GM19372 (cell line): ENCODE data around the gene TUBG1.

ENCODE experiments used
- ATAC-seq: cut with Tn5 transposase; IDR thresholded peaks from one replicate; pipeline ENCODE4 v1.9.1; 2021; ENCODE audit warnings: mild to moderate bottlenecking, low read depth, moderate library complexity; ENCODE audit not compliant: unreplicated experiment

The TUBG1 gene

DNA sequence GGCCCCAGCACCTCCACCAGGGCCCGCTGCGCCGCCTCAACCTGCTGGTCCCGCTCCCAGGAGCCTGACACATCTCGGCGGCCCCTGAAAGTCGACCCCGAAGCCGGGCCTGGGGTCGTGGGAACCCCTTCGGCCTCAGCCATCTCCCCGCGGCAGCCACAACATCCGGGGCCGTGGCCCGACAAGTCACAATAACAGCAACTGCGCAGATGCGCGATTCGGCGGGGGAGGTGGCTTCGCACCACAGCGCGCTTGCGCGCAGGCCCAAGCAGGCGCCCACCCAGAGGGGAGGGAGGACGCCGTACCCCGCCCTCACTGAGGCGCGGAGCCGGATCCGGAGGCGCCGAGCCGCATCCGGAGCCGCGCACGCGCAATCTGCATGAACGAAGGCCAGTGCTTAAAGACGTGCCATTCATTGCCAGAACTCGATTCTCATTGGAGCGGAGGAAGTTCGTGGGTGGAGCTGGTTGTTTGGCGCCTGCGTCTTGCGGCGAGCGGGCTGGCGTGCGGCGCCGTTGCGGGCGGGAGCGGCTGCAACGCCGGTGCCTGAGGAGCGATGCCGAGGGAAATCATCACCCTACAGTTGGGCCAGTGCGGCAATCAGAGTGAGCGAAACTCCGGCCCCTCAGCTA is at the start of gene TUBG1, which contains the start of gene RETREG3:
TSS of gene TUBG1 (plus strand) at position 502 of the 632 bp plus-strand sequence. CDS start at position 557, 55 bp downstream.
TSS of gene RETREG3 (minus strand) at position 193 of the 632 bp plus-strand sequence. CDS start at position 143, 50 bp downstream.
- peak; percentile 96 for ATAC-seq

DNA sequence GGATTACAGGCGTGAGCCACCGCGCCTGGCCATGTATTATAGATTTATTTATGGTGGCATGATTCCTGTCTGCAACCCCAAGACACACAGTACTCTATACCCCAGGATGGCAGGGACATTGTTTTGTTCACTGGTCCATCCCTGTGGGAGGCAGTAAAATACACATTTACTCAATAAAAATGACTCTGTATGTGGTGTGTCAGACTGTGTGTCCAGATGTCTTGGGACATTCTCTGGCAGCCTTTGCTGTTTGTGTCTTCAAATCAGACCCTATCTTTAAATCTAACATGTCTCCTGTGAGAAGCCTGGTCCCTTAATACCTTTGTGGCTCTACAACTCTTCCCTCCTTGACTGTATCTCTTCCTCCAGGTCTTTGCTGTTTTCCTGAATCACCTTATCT is 49.2 kb upstream of the TUBG1 start:
- no peak for ATAC-seq

DNA sequence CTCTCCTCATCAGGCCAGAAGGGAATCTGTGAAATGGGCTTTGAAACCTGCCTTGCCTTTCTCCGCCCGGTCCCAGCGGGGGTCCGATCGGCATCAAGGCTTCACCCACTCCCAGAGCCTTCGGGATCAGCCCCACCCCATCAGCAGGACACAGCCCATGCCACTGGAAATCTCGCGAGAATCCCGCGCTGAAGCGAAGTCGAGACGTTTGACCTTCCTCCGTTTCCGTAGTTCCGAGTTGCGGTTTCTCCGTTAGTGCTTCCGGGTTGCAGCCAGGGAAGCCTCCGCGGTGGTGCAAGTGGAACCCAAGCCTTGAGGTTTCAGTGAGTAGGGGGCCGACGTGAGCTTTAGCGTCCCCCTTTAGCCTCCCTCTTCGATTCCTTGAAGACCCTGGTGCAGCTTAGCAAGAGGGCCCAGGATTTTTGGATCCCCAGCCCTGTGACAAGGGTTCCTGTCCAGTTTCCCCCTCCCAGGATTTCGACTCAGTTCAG is 47.5 kb upstream of the TUBG1 start, which contains the start of gene COASY:
TSS of gene COASY (plus strand) at position 252 of the 491 bp plus-strand sequence. CDS start 475 bp downstream, outside the sequence.
- ATAC-seq = no peak

DNA sequence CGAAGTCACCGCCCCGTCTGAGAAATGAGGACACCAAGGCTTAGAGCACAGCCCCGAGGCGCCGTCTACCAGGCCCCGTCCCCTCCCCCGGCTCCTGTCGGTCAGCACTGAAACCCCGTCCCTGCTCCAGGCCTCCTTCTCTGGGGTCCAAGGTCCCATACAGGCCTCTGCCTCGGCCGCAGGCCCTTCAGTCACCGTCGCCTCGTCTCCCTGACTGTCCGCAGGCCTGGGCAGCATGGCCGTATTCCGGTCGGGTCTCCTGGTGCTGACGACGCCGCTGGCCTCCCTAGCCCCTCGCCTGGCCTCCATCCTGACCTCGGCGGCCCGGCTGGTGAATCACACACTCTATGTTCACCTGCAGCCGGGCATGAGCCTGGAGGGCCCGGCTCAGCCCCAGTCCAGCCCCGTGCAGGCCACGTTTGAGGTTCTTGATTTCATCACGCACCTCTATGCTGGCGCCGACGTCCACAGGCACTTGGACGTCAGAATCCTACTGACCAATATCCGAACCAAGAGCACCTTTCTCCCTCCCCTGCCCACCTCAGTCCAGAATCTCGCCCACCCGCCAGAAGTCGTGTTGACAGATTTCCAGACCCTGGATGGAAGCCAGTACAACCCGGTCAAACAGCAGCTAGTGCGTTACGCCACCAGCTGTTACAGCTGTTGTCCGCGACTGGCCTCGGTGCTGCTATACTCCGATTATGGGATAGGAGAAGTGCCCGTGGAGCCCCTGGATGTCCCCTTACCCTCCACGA is 46.9 kb upstream of the TUBG1 start:
- ATAC-seq = no peak

DNA sequence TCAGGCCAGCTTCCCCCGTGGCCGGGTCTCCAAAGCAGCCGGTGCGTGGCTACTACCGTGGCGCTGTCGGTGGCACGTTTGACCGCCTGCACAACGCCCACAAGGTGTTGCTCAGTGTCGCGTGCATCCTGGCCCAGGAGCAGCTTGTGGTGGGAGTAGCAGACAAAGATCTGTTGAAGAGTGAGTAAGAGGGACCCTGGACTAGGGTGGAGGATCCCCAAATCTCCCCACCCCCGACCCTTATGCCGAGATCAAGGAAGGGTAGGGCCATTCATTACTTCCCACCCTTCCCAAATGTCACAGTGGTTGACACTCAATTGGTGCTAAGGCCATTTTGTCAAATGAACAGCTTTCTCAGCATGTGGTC is 46.4 kb upstream of the TUBG1 start:
- ATAC-seq = no peak

DNA sequence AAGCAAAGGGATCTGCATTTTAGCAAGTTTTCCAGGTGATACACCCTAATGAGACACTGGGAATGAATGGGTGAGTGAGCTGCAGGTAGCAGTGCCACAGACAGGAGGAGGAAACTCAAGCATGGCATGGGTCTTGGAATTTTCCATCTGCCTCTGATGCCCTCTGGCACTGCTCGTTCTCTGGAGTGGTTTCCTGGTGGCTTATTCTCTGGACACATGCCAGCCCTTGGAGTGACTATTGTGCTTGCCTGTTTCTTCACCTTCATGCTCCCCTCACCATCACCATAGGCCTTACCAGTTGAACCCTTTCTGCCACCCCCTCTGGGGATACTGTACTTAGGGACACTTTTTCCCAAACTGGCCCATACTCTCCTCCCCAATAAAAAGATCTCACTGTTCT is 45.9 kb upstream of the TUBG1 start:
- ATAC-seq = no peak

DNA sequence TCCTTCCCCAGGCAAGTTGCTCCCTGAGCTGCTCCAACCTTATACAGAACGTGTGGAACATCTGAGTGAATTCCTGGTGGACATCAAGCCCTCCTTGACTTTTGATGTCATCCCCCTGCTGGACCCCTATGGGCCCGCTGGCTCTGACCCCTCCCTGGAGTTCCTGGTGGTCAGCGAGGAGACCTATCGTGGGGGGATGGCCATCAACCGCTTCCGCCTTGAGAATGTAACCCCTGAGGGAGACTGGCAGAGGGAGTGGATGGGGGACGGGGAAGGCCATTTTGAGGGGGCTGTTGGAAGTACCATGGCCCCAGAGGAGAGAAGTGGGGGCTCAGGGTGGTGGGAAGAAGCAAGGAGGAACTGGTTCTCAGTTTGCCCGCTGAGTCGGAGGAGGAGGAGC is 45.5 kb upstream of the TUBG1 start:
- no peak for ATAC-seq

DNA sequence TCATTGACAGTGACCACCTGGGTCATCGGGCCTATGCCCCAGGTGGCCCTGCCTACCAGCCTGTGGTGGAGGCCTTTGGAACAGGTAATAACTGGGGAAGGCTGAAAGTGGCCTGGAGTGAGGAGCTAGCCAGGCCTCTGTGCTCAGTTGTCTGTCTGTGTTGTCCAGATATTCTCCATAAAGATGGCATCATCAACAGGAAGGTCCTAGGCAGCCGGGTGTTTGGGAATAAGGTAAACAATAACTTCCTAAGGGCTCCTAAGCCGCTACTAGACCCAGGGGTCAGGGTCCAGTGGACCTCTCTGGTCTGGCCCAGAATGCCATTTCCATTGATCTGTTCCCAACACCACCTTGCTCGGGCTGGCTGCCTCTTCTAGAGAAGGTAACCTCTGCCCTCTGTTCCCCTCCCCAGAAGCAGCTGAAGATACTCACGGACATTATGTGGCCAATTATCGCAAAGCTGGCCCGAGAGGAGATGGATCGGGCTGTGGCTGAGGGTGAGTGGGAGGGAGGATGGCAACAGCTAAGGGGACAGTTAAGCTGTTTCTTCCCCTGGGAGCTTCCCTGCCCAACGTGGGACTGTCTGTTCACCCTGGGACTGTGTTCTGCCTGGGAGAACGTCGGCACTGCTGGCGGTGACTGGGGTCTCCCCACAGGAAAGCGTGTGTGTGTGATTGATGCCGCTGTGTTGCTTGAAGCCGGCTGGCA is 44.5 kb upstream of the TUBG1 start:
- no peak for ATAC-seq

DNA sequence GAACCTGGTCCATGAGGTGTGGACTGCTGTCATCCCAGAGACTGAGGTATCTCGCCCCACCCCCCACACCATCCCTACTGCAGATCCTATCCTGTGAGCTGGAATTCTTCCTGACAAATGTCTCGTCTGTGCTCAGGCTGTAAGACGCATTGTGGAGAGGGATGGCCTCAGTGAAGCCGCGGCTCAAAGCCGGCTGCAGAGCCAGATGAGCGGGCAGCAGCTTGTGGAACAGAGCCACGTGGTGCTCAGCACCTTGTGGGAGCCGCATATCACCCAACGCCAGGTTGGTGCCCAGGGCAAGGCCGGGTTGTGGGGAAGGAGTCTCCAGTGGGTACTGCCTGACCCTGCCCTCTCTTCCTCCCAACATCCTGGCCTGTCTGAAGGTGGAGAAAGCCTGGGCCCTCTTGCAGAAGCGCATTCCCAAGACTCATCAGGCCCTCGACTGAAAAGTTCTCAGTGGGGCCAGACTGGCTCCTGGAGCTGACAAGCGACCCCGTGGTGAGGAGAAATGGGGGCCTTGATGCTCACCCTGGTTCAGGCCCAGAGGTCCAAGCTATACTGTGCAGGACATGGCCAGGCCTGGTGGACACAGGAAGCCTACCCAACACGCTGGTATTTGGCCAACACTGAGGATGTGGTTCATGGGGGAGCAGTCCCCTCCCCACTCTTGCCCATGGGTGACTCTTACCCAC is 43.8 kb upstream of the TUBG1 start:
- ATAC-seq = no peak

DNA sequence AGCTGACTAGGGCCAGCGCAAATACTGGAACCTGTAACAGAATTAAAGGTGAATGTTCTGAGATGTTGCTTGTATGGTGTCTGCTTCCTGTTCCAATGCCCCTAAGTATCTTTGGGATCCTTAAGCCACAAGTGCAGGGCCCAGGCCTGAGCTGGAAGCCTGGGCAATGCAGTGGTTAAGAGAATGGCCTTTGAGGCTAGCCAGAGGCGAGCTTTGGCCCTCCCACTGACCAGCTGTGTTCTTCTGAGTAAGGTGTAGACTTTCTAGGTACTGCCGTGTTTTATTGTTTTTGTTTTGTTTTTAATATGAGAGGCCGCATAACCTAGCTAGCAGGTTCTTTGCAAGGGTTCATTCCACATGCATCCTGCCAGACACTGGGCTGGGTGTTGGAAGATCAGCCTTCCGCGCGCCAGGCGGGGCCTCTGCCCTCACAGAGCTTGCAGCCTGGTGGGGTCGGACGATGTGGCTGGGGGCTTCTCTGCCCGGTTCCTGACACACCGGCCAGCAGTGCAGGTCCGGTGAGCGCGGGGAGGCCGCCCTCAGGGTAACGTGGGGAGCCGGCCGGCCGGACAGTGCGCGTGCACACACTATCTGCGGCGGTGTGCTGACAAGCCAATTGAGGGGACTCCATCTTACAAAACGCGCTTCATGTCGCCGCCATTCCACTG is 43.1 kb upstream of the TUBG1 start:
- ATAC-seq = no peak

DNA sequence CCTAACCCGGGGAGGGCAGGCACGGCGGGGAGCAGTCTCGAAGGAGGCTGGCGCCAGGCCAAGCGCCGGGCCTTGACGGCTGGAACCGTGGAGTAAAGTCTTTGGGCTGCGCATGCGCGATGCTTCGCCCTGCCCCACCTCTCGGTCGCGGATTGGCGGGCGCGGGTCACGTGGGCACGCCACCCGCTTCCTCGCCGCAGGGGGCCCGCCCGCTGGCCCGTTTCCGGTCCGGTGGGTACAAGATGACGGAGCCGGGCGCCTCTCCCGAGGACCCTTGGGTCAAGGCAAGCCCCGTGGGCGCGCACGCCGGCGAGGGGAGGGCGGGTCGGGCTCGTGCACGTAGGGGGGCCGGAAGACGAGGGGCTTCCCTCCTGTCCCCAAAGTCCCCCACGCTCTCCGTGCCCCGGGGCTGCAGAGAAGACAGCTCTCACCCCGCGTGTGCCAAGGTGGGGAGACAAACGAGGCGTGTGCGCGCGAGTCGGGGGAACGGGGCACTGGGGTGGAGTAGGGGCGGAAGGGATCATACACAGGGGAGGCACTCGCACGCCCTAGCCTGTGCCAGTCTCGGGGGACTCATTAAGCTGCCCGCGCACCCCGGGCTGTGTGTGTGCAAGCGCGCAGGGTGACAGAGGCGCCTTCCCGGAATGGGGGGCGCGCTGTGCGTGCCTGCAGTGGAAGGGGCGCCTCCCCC is 42.5 kb upstream of the TUBG1 start, which contains the start of gene MLX:
TSS of gene MLX (plus strand) at position 218 of the 691 bp plus-strand sequence. CDS start at position 243, 25 bp downstream.
- peak; percentile 61 for ATAC-seq

DNA sequence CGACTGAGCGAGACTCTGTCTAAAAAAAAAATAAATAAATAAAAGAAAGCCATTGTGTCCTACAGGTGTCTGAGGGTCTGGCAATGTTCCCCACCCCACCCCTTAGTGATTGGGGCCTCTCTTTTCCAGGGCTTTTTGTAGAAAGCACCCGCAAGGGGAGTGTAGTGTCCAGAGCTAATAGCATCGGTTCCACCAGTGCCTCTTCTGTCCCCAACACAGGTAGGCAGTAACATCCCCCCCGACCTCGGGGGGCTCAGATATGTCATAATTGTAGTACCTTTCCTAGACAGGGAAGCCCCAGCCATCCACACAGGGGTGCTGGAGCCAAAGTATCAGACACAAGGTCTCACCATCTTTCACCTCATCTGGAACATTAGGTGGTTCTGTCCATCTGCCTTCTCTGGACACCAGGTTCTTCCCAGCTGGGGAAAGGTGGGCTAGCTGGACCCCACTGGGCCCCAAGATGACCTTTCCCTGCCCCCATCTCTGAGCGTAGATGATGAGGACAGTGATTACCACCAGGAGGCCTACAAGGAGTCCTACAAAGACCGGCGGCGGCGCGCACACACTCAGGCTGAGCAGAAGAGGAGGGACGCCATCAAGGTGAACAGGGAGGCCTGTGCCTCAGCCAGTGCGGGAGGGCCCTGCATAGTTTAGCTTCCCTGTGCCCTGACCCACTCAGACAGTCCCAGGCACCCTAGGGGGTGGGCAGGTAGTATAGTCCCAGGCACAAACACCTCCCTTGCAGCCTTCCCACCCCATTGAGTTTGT is 41.0 kb upstream of the TUBG1 start:
- no peak for ATAC-seq

DNA sequence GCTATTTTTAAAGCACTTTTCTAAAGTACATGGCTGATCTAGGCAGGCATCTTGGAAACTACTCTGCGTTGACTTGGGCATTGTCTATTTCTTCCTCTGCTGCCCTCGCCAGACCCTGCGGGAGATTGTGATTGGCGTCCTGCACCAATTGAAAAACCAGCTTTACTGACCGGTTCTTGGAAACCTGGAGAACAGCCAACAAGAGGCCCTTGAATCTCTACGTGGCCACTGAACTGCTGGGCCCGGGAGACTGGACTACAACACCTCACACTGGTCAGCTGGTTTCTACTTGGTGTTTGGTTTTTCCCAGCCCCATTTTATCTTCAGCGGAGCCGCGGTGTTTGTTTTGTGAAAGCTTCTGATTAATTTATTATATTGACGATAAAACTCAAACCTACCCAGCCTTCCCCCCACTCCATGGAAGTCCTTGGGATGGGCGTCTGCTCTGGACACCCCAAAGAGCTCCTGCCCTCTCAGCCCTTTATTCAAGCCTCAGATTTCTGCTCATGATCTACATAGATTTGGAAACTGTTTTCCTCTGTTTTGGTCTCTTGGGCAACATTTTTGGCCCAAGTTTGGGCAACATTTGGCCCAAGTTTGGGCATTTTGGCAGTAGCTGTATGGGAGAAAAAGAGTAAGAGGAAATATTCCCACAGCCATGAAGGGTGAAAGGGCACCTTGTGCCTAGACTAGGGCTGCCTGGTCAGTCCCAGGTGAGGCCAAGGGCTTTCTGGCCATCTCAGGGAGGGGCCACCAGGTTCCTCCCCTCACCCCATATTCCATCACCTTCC is 37.9 kb upstream of the TUBG1 start:
- ATAC-seq = no peak

DNA sequence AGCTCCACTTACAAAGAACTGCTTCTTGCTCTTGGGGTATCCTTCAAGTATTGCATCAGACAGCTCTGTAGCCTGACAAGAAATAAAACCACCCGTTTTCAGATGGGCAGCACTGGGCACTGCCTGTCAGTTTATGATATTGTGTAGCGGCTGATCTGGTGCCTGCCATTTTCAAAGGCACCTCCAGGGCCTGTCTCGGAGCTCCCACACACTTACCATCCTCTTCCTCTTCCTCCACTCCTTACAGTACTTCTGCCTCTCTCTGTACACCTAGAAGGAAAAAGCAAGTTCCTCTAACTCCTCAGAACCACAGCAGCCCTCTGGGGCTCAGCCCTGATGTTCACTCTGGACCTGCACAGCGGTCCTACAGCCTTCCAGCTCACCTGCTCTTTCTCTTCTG is 36.4 kb upstream of the TUBG1 start:
- ATAC-seq = no peak

DNA sequence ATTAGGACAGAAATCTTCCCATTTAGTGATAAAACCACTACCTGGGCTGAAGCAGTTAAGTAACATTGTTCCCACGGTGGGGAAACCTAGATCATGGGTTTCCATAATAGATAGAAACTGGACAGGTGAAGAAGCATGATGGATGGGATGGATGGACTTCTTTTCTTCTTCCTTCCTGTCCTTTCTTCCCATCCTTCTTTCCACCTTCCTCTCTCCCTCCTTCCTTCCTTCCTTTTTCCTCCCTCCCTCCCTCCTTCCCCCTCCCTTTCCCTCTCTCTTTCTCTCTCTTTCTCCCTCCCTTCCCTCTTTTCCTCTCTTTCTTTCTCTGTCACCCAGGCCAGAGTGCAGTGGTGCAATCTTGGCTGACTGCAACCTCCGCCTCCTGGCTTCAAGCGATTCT is 35.0 kb upstream of the TUBG1 start:
- no peak for ATAC-seq

DNA sequence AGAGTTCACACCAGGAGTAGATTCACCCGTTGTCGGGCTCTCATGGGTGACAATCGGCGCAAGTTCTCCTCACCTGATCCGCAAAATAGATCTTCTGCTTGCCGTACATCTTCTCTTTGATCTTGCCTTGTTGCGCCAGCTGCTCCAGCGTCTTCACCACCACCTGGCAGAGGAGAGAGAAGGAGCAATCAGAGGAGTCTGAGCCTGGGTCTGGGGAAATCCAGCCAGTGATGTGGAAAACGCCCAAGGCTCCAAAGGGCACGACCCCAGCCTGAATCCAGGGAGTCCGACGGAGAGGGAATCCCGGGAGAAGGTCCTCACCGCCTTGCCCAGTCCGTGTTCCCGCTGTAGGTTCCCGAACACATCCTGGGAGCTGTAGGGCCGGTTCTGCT is 32.3 kb upstream of the TUBG1 start:
- ATAC-seq = no peak

DNA sequence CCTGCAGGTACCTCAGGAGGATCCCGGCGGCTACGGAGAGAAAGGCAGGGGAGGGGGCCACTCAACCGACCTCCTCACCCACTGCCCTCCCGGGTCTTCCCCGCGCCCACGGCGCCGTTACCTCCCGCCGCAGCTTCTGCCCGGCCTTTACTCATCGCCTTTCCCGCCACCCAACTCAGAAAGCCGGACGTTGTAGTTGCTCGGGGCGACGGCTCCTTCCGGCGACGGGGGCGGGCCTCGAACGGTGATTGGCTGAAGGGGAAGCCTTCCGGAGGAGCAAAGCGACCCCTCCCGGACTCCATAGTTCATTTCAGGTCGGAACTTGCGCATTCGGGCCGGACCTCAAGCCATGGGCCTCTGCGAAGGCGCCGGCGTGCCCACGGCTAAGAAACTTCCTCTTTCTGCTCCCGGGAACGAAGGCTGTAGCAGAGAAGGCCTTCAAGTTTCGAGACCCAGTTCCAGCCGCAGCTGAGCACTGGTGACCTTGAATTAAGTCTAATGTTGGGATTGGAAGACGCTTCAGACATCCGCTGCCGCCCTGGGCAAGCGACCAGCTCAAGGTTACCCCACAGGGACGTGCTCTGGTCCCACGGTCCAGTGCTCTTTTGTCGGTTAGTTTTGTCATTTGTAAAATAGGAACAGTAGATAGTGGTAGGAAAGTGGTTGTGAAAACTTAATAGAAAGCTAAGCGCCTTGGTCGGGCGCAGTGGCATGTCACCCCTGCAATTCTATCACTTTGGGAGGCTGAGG is 31.8 kb upstream of the TUBG1 start, which contains the start of gene PSMC3IP:
TSS of gene PSMC3IP (minus strand) at position 198 of the 750 bp plus-strand sequence. CDS start at position 155, 43 bp downstream.
- peak; percentile 63 for ATAC-seq
